HepG2 (cell line): ENCODE data around the gene GFER. TPM values are rescaled to one million over a fixed set of nuclear protein-coding genes. Genes with fewer than 3 reads are reported as not detected.
A peak's percentile ranks its signal among the peaks of the same experiment; 100 is the strongest.

Experiments used
- ATAC-seq: fragments of 200-7000 bp; cut with Tn5 transposase; 3 replicates; pipeline ENCODE4 v1.9.1; 2020; ENCODE audit warnings: mild to moderate bottlenecking, moderate library complexity
- BruUV-seq: library from RNA; stranded (reverse); fragments of 400-500 nt; replicated peaks from 2 replicates; lab custom pipeline; 2021; lab: Mats Ljungman, UMichigan
- CTCF ChIA-PET: fragments of 300-600 bp; formaldehyde crosslinking; extraction: SDS; loops from one replicate; lab custom pipeline; 2021; ENCODE audit warnings: low total read pairs, inconsistent platforms, low intra/inter-chr PET ratio; lab: Yijun Ruan, JAX
- POLR2A ChIA-PET: fragments of 350-600 bp; sonication (Branson Sonifier 250); formaldehyde crosslinking; loops from one replicate; lab custom pipeline; 2020; ENCODE audit warnings: antibody characterized with exemption, inconsistent platforms; lab: Yijun Ruan, JAX
- DNase-seq: peaks from one replicate; pipeline ENCODE4 v3.0.0-alpha.2; 2015; ENCODE audit warnings: low spot score
- FAIRE-seq: peaks from 3 replicates; lab custom pipeline; 2011; peaks lifted over from hg19 to GRCh38; lab: Jason Lieb, UNC
- H2AFZ ChIP-seq: one replicate; pipeline ENCODE4 v1.6.1; 2011; ENCODE audit warnings: low read length, inconsistent platforms
- H3K27ac ChIP-seq: fragments of 300-600 bp; 3 replicates; pipeline ENCODE4 v1.8.0; 2011; ENCODE audit warnings: mixed run types, mild to moderate bottlenecking, mixed read lengths, low read length, inconsistent platforms; ENCODE audit not compliant: insufficient read depth; ENCODE audit errors: extremely low read length
- H3K27me3 ChIP-seq, 2 experiments: fragments of 200-600 bp in 1 of 2; 2 replicates in 1 of 2; 3 replicates in 1 of 2; pipeline versions ENCODE4 v1.6.0 to v1.8.0; 2011; ENCODE audit warnings: low read length in 2 of 2, mild to moderate bottlenecking in 2 of 2, moderate library complexity in 2 of 2, inconsistent platforms in 1 of 2; ENCODE audit not compliant: insufficient read depth in 2 of 2, control insufficient read depth in 1 of 2
- H3K36me3 ChIP-seq, 2 experiments: fragments of 200-600 bp in 1 of 2; replicated peaks in 1 of 2; 2 replicates in 1 of 2; 3 replicates in 1 of 2; pipeline versions ENCODE4 v1.5.1 to v1.8.0; 2011; ENCODE audit warnings: low read length in 2 of 2, inconsistent platforms in 1 of 2; ENCODE audit not compliant: insufficient read depth in 2 of 2, control insufficient read depth in 1 of 2
- H3K4me1 ChIP-seq: 2 replicates; pipeline ENCODE4 v1.5.1; 2012; ENCODE audit warnings: low read length, inconsistent platforms; ENCODE audit not compliant: insufficient read depth
- H3K4me2 ChIP-seq: 2 replicates; pipeline ENCODE4 v1.6.0; 2011; ENCODE audit warnings: low read depth, low read length, inconsistent platforms
- H3K4me3 ChIP-seq, 3 experiments: fragments of 200-600 bp in 1 of 3; sonication (generic), shearing (Covaris generic) in 1 of 3; replicated peaks in 1 of 3; 2 replicates each; pipeline ENCODE4 v1.5.1; 2011 to 2016; ENCODE audit warnings: low read length in 3 of 3, inconsistent platforms in 2 of 3, low read depth in 2 of 3, mild to moderate bottlenecking in 2 of 3, control low read depth in 1 of 3, mixed read lengths in 1 of 3; ENCODE audit not compliant: insufficient read depth in 1 of 3
- H3K79me2 ChIP-seq: one replicate; pipeline ENCODE4 v1.6.1; 2011; ENCODE audit warnings: low read length, inconsistent platforms; ENCODE audit not compliant: insufficient read depth
- H3K9ac ChIP-seq: 2 replicates; pipeline ENCODE4 v1.6.0; 2011; ENCODE audit warnings: mild to moderate bottlenecking, low read depth, low read length, inconsistent platforms; ENCODE audit not compliant: insufficient read depth
- H3K9me3 ChIP-seq: 2 replicates; pipeline ENCODE4 v1.5.1; 2012; ENCODE audit warnings: mild to moderate bottlenecking, low read length
- H4K20me1 ChIP-seq: 2 replicates; pipeline ENCODE4 v1.6.0; 2011; ENCODE audit warnings: inconsistent platforms, mild to moderate bottlenecking, low read length, moderate library complexity; ENCODE audit not compliant: insufficient read depth
- CBFB ChIP-seq: sonication (generic); formaldehyde crosslinking; IDR thresholded peaks from 2 replicates; pipeline ENCODE4 v1.4.0; 2020; ENCODE audit warnings: missing genetic modification reagents
- FOXP1 ChIP-seq, 2 experiments: fragments of 450-650 bp in 1 of 2; IDR thresholded peaks; 2 replicates each; pipeline ENCODE4 v1.6.1; 2017 to 2018; ENCODE audit warnings: antibody characterized with exemption in 1 of 2
- HOXA5 ChIP-seq: sonication (generic); formaldehyde crosslinking; IDR thresholded peaks from 2 replicates; pipeline ENCODE4 v1.4.0; 2020; ENCODE audit warnings: missing genetic modification reagents
- ONECUT2 ChIP-seq: sonication (generic); formaldehyde crosslinking; IDR thresholded peaks from 2 replicates; pipeline ENCODE4 v1.4.0; 2020; ENCODE audit warnings: missing genetic modification reagents
- SMAD3 ChIP-seq: sonication (generic); formaldehyde crosslinking; IDR thresholded peaks from 2 replicates; pipeline ENCODE4 v1.4.0; 2020; ENCODE audit warnings: missing genetic modification reagents
- ZFAT ChIP-seq: sonication (generic); formaldehyde crosslinking; conservative IDR thresholded peaks from 2 replicates; pipeline ENCODE4 v1.8.1; 2023; ENCODE audit warnings: missing genetic modification reagents, inconsistent platforms
- ZNF30 ChIP-seq: sonication (generic); formaldehyde crosslinking; IDR thresholded peaks from 2 replicates; pipeline ENCODE4 v1.5.0; 2020; ENCODE audit warnings: mild to moderate bottlenecking, missing genetic modification reagents
- ZNF430 ChIP-seq: sonication (generic); formaldehyde crosslinking; IDR thresholded peaks from 2 replicates; pipeline ENCODE4 v1.9.0; 2021; ENCODE audit warnings: mild to moderate bottlenecking, missing genetic modification reagents
- ZNF468 ChIP-seq: sonication (generic); formaldehyde crosslinking; IDR thresholded peaks from 2 replicates; pipeline ENCODE4 v1.8.0; 2022; ENCODE audit warnings: mild to moderate bottlenecking, moderate library complexity, missing genetic modification reagents
- ZNF678 ChIP-seq: sonication (generic); formaldehyde crosslinking; IDR thresholded peaks from 2 replicates; pipeline ENCODE4 v1.4.0; 2020; ENCODE audit warnings: mild to moderate bottlenecking, missing genetic modification reagents
- WGBS: methylation state at CpG from one replicate; pipeline ENCODE4 v1.1.6; 2017; ENCODE audit warnings: low lambda C conversion rate; 5-methylcytosine and 5-hydroxymethylcytosine counted together
- in situ Hi-C: cut with HindIII; loops from 2 replicates; pipeline ENCODE4 v1.10.0; 2017; ENCODE audit warnings: low pct_unique_long_range_greater_than_20kb; ENCODE audit not compliant: extremely low pct_ligation_motif_present
- intact Hi-C: fragments of 100-400 bp; cut with micrococcal nuclease; formaldehyde crosslinking; loops from one replicate; pipeline ENCODE4 v1.10.0; 2022; ENCODE audit not compliant: unreplicated experiment
- polyA plus RNA-seq, 8 experiments: library from polyadenylated mRNA; depleted of rRNA in 3 of 8; stranded (reverse) in 7 of 8; unstranded in 1 of 8; fragments of >200 nt; fragmentation: Illumina TruSeq in 4 of 8; extraction: Trizol in 4 of 8; gene quantifications; 2 replicates each; pipeline versions ENCODE4 v1.2.1 to v1.2.3, GENCODE V29; 2011 to 2016; ENCODE audit warnings: low read depth in 4 of 8, missing spikeins in 1 of 8, mixed read lengths in 1 of 8; ENCODE audit not compliant: insufficient read depth in 1 of 8
- total RNA-seq, 5 experiments: library from RNA; depleted of rRNA; stranded (reverse); fragments of >200 nt; fragmentation: Illumina TruSeq; extraction: Trizol; gene quantifications; 2 replicates each; pipeline ENCODE4 v1.2.3, GENCODE V29; 2016; ENCODE audit warnings: low read depth in 1 of 5
- TF ChIP-seq, protein P1 (sequence below): sonication (generic); formaldehyde crosslinking; IDR thresholded peaks from 2 replicates; pipeline ENCODE4 v1.4.0; 2020; ENCODE audit warnings: mild to moderate bottlenecking, missing genetic modification reagents
- TF ChIP-seq, protein P2 (sequence below): sonication (generic); formaldehyde crosslinking; IDR thresholded peaks from 2 replicates; pipeline ENCODE4 v1.4.0; 2020; ENCODE audit warnings: missing genetic modification reagents, borderline replicate concordance
- TF ChIP-seq, protein P3 (sequence below): IDR thresholded peaks from 2 replicates; pipeline ENCODE4 v1.6.1; 2012; ENCODE audit warnings: inconsistent platforms
- TF ChIP-seq, protein P4 (sequence below): sonication (generic); formaldehyde crosslinking; IDR thresholded peaks from 2 replicates; pipeline ENCODE4 v1.5.1; 2020; ENCODE audit warnings: mild to moderate bottlenecking, missing genetic modification reagents, moderate library complexity

Gene GFER
- total and polyA plus RNA-seq, 2 of the 13 experiments (the other 11 are each of a cell fraction or from before 2014, with no cell fraction given): 28.6 to 71.7 TPM

DNA sequence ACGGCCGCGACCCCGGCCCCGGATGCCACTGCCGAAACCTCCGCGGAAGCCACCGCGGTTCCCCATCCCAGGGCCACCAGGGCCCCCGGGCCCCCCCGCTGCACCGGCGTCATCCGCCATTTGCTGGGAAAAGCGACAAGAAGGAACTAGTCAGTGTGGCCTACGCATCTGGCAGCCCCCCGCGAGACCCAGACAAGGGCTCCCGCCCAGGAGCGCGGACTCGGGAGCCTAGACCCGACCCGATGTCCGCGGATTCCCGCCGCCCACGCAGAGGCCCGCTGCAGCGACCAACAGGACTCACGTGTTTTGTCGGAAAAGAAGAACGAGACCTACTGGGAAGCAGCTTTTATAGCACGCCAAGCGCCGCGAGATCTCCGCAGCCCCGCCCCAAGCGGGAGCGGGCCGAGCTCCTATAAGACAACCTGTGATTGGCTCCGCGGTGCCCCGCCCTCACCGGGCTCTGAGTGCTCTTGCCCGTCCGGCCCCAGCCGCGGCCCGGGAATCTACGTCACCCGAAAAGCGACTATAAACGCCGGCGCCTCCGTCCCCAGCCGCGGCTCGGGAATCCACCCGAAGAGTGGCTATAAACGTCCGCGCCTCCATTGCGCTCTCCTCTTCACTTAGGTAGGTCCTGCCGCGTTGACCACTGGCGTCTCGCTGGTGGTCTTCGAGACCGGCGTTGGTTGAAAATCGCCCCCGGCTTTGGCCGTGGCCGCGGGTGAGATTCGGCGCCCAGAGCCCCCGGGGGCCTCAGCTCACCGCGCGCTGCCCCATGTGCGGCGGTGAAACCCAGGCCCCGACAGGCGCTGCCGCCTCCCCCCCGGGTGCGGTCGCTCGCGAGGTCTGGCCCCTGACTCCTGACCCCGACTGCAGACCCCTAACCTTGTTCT is 19.2 kb upstream of the GFER start, which contains the start of gene RPS2 (continued):
- TF ChIP-seq HOXA5 (CRISPR knock-in tag): peak; percentile 85; the same call in 1 of the 2 replicates
- TF ChIP-seq ZNF678 (CRISPR knock-in tag): no peak
- no peak for TF ChIP-seq ONECUT2
- TF ChIP-seq, protein P1, sequence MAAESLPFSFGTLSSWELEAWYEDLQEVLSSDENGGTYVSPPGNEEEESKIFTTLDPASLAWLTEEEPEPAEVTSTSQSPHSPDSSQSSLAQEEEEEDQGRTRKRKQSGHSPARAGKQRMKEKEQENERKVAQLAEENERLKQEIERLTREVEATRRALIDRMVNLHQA (CRISPR knock-in tag): no peak
- TF ChIP-seq, protein P2, sequence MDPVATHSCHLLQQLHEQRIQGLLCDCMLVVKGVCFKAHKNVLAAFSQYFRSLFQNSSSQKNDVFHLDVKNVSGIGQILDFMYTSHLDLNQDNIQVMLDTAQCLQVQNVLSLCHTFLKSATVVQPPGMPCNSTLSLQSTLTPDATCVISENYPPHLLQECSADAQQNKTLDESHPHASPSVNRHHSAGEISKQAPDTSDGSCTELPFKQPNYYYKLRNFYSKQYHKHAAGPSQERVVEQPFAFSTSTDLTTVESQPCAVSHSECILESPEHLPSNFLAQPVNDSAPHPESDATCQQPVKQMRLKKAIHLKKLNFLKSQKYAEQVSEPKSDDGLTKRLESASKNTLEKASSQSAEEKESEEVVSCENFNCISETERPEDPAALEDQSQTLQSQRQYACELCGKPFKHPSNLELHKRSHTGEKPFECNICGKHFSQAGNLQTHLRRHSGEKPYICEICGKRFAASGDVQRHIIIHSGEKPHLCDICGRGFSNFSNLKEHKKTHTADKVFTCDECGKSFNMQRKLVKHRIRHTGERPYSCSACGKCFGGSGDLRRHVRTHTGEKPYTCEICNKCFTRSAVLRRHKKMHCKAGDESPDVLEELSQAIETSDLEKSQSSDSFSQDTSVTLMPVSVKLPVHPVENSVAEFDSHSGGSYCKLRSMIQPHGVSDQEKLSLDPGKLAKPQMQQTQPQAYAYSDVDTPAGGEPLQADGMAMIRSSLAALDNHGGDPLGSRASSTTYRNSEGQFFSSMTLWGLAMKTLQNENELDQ (CRISPR knock-in tag): no peak
- TF ChIP-seq, protein P3, sequence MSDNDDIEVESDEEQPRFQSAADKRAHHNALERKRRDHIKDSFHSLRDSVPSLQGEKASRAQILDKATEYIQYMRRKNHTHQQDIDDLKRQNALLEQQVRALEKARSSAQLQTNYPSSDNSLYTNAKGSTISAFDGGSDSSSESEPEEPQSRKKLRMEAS: peak; percentile 92

DNA sequence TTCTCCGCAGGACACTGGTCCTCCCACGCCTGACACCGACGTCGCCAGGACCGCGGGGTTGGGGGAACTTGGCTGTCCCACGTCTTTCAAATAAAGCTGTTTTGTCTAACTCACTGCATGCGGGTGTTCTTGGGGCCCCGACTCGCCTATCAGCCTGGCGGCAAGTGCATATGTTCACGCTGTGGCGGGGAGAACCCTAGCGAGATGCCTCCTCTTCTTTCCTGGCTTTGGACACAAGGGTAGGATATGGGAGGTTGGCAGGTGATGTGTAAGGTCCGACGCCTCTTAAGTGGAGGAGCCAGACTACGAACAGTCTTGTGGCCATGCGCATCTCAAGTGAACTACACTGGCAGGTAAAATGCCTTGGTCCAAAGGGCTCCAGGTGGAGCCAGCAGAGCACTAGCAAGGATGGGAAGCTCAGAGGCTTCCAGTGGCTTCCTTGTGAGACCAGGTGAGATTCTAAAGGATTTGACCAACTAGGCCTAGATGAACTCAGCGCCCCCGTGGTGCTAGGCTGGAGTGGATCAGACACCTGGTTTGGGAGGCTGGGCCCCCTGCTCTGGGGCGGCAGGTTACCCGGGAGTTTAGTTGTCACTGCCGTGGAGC is 18.5 kb upstream of the GFER start:
- TSS peak; percentile 84 for BruUV-seq
- Histone ChIP-seq H3K27me3 (no peaks in the 10 kb centered on the region; a peak in 1 of 5 replicates), H3K4me1 (peaks cover 41% of the 10 kb centered on the region), H3K9me3 (no peaks in the 10 kb centered on the region), H2AFZ (no peak overlapping the region), H3K27ac (peak overlapping the region; percentile 73), H3K9ac (peak overlapping the region; percentile 96), H3K79me2 (peaks cover 33% of the 10 kb centered on the region), H3K36me3 (peaks cover 3 to 19% of the 10 kb centered on the region in 2 experiments; a peak in 3 of 5 replicates), H3K4me2 (peak overlapping the region; percentile 100), H4K20me1 (peaks cover 34% of the 10 kb centered on the region), H3K4me3 (peak overlapping the region; percentile 84 to 94 (median 92))
- ATAC-seq (no peak), DNase-seq (no peak), FAIRE-seq (no peak)
- WGBS: 2% methylated on average over 13 of the region's 24 CpGs
- CTCF ChIA-PET: no interaction called here
- POLR2A ChIA-PET: interaction anchor here (0.8 to 3.1 kb wide), 46 partner anchors 8 to 536 kb away, joined by 3 to 131 read pairs (median 7); partner anchors contain the start of genes ECI1, EME2, FAHD1 and GFER
- in situ Hi-C loops: no loop called here
- intact Hi-C loops: no loop called here
- TF ChIP-seq FOXP1 (IDR thresholded peaks at IDR 0.05) (no peak), FOXP1 (CRISPR knock-in tag; IDR thresholded peaks at IDR 0.05) (no peak), ZFAT (no peak), ZNF30 (CRISPR knock-in tag) (peak; percentile 21; the same call in 1 of the 2 replicates), ZNF468 (CRISPR knock-in tag) (no peak), SMAD3 (CRISPR knock-in tag) (no peak), ZNF430 (CRISPR knock-in tag) (no peak; the same call in 1 of the 2 replicates), CBFB (CRISPR knock-in tag) (0 out of 2 replicates have a peak, but pooled peaks have one; percentile 0)
- TF ChIP-seq, protein P4, sequence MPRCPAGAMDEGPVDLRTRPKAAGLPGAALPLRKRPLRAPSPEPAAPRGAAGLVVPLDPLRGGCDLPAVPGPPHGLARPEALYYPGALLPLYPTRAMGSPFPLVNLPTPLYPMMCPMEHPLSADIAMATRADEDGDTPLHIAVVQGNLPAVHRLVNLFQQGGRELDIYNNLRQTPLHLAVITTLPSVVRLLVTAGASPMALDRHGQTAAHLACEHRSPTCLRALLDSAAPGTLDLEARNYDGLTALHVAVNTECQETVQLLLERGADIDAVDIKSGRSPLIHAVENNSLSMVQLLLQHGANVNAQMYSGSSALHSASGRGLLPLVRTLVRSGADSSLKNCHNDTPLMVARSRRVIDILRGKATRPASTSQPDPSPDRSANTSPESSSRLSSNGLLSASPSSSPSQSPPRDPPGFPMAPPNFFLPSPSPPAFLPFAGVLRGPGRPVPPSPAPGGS: 0 out of 2 replicates have a peak, but pooled peaks have one; percentile 20
- TF ChIP-seq, protein P2 (CRISPR knock-in tag): no peak
